OCI-LY3 (cell line): ENCODE measurements around the gene ZNF518B.

Source experiments
- H2AFZ ChIP-seq: fragments of 200-600, 300-600 bp; shearing (Covaris generic); 2 replicates; pipeline ENCODE4 v1.6.0; 2014; ENCODE audit warnings: antibody characterized with exemption, low read depth, low read length
- H3K27ac ChIP-seq: fragments of 200-600, 300-600 bp; sonication (generic); 2 replicates; pipeline ENCODE4 v1.5.1; 2014; ENCODE audit warnings: mild to moderate bottlenecking, low read length, moderate library complexity, mixed read lengths
- H3K27me3 ChIP-seq: fragments of 200-600, 300-600 bp; sonication (generic); 2 replicates; pipeline ENCODE4 v1.6.1; 2014; ENCODE audit warnings: low read depth, low read length, mixed read lengths
- H3K36me3 ChIP-seq: fragments of 200-600, 300-600 bp; sonication (generic); replicated peaks from 2 replicates; pipeline ENCODE3; 2014; ENCODE audit warnings: low read depth, low read length, mixed read lengths
- H3K4me1 ChIP-seq: fragments of 300-600, 200-600 bp; sonication (generic); 2 replicates; pipeline ENCODE4 v1.6.1; 2014; ENCODE audit warnings: low read length, mixed read lengths
- H3K4me2 ChIP-seq: fragments of 200-600, 300-600 bp; sonication (generic); 2 replicates; pipeline ENCODE4 v1.6.1; 2014; ENCODE audit warnings: low read length, mixed read lengths
- H3K4me3 ChIP-seq: fragments of 300-600, 200-600 bp; sonication (generic); 2 replicates; pipeline ENCODE4 v1.5.1; 2014; ENCODE audit warnings: antibody characterized with exemption, mild to moderate bottlenecking, low read length, moderate library complexity
- H3K79me2 ChIP-seq: fragments of 300-600, 200-600 bp; shearing (Covaris generic); 2 replicates; pipeline ENCODE4 v1.6.1; 2014; ENCODE audit warnings: mild to moderate bottlenecking, low read length, mixed read lengths
- H3K9ac ChIP-seq: fragments of 300-600, 200-600 bp; shearing (Covaris generic); 2 replicates; pipeline ENCODE4 v1.6.0; 2014; ENCODE audit warnings: mild to moderate bottlenecking, low read length, moderate library complexity
- H3K9me3 ChIP-seq: fragments of 200-600, 300-600 bp; shearing (Covaris generic); 2 replicates; pipeline ENCODE4 v1.6.1; 2014; ENCODE audit warnings: low read length, mixed read lengths; ENCODE audit not compliant: insufficient read depth
- H4K20me1 ChIP-seq: fragments of 200-600, 300-600 bp; sonication (generic); 2 replicates; pipeline ENCODE4 v1.6.1; 2016; ENCODE audit warnings: low read length, mixed read lengths; ENCODE audit not compliant: insufficient read depth
- CTCF ChIP-seq: fragments of 200-600, 300-600 bp; sonication (generic); IDR thresholded peaks from 2 replicates; pipeline ENCODE4 v1.5.1; 2014; ENCODE audit warnings: antibody characterized with exemption, low read length, low read depth
- EZH2phosphoT487 ChIP-seq: fragments of 200-600 bp; shearing (Covaris generic); IDR thresholded peaks from 2 replicates; pipeline ENCODE4 v1.6.1; 2018; ENCODE audit warnings: antibody characterized with exemption, mixed run types, low read depth

The ZNF518B gene

GRCh38 chr4:10421344-10422055 is 35.7 kb downstream of the ZNF518B start:
- Histone ChIP-seq H3K9ac (no peak overlapping the region), H4K20me1 (no peaks in the 10 kb centered on the region), H3K36me3 (no peaks in the 10 kb centered on the region), H3K27me3 (no peaks in the 10 kb centered on the region), H3K9me3 (no peaks in the 10 kb centered on the region), H3K4me1 (no peaks in the 10 kb centered on the region), H3K4me3 (no peak overlapping the region), H3K27ac (no peak overlapping the region), H3K4me2 (no peak overlapping the region), H2AFZ (no peak overlapping the region), H3K79me2 (no peaks in the 10 kb centered on the region)
- TF ChIP-seq CTCF: no peak
- TF ChIP-seq EZH2phosphoT487: no peak

GRCh38 chr4:10417740-10418139 is 39.5 kb downstream of the ZNF518B start:
- no peak overlapping the region for H3K27ac ChIP-seq
- no peaks in the 10 kb centered on the region for H3K9me3 ChIP-seq
- no peak overlapping the region for H3K4me2 ChIP-seq
- no peak overlapping the region for H3K4me3 ChIP-seq
- no peaks in the 10 kb centered on the region for H3K36me3 ChIP-seq
- no peaks in the 10 kb centered on the region for H4K20me1 ChIP-seq
- TF ChIP-seq CTCF (no peak), EZH2phosphoT487 (no peak)
- no peak overlapping the region for H2AFZ ChIP-seq
- H3K79me2 ChIP-seq: no peaks in the 10 kb centered on the region
- H3K9ac ChIP-seq: no peak overlapping the region
- no peaks in the 10 kb centered on the region for H3K27me3 ChIP-seq
- H3K4me1 ChIP-seq: peaks cover 6% of the 10 kb centered on the region; the same call in 1 of the 2 replicates

- TF ChIP-seq CTCF: no peak
- TF ChIP-seq EZH2phosphoT487: no peak
These were observed 40.8 kb downstream of the ZNF518B start for GRCh38 chr4:10416441-10416840.

GRCh38 chr4:10413177-10413576 is 44.0 kb downstream of the ZNF518B start:
- Histone ChIP-seq H3K27ac (no peak overlapping the region), H3K79me2 (no peaks in the 10 kb centered on the region), H3K4me1 (peaks cover 6% of the 10 kb centered on the region; the same call in 1 of the 2 replicates), H4K20me1 (no peaks in the 10 kb centered on the region), H3K4me3 (no peak overlapping the region), H3K9me3 (no peaks in the 10 kb centered on the region), H3K4me2 (no peak overlapping the region), H3K9ac (no peak overlapping the region), H3K36me3 (no peaks in the 10 kb centered on the region), H3K27me3 (no peaks in the 10 kb centered on the region), H2AFZ (no peak overlapping the region)
- TF ChIP-seq CTCF (no peak), EZH2phosphoT487 (no peak)

More at GRCh38 chr4:10416441-10416840, 40.8 kb downstream of the ZNF518B start:
- no peak overlapping the region for H3K9ac ChIP-seq
- H3K4me1 ChIP-seq: peaks cover 6% of the 10 kb centered on the region; the same call in 1 of the 2 replicates
- no peaks in the 10 kb centered on the region for H3K79me2 ChIP-seq
- no peaks in the 10 kb centered on the region for H3K36me3 ChIP-seq
- no peaks in the 10 kb centered on the region for H3K9me3 ChIP-seq
- no peak overlapping the region for H2AFZ ChIP-seq
- H4K20me1 ChIP-seq: no peaks in the 10 kb centered on the region
- H3K27ac ChIP-seq: no peak overlapping the region
- H3K27me3 ChIP-seq: no peaks in the 10 kb centered on the region
- H3K4me2 ChIP-seq: no peak overlapping the region
- H3K4me3 ChIP-seq: no peak overlapping the region
